ENCODE measurements around the gene LRRFIP2.

Gene LRRFIP2

GRCh38 chr3:37112987-37113386, 61.4 kb downstream of the LRRFIP2 start:
- no peak for DNase-seq

GRCh38 chr3:37111199-37111598, 63.2 kb downstream of the LRRFIP2 start:
- no peak for DNase-seq

GRCh38 chr3:37107846-37108245, 66.5 kb downstream of the LRRFIP2 start:
- DNase-seq: no peak

- DNase-seq: no peak
These were observed 71.1 kb downstream of the LRRFIP2 start for GRCh38 chr3:37103103-37103808.

- DNase-seq: no peak
These were observed 74.0 kb downstream of the LRRFIP2 start for GRCh38 chr3:37100411-37100810.

GRCh38 chr3:37099469-37099868, 74.9 kb downstream of the LRRFIP2 start:
- DNase-seq: no peak

GRCh38 chr3:37098884-37099283, 75.5 kb downstream of the LRRFIP2 start:
- no peak for DNase-seq

GRCh38 chr3:37097776-37098175, 76.6 kb downstream of the LRRFIP2 start:
- no peak for DNase-seq

GRCh38 chr3:37096975-37097374, 77.4 kb downstream of the LRRFIP2 start:
- no peak for DNase-seq

GRCh38 chr3:37096288-37096687, 78.1 kb downstream of the LRRFIP2 start:
- DNase-seq: no peak

- no peak for DNase-seq
These were observed 79.7 kb downstream of the LRRFIP2 start for GRCh38 chr3:37094636-37095035.

- no peak for DNase-seq
These were observed 80.9 kb downstream of the LRRFIP2 start for GRCh38 chr3:37093481-37093880.

GRCh38 chr3:37092484-37092883, 81.9 kb downstream of the LRRFIP2 start:
- DNase-seq: no peak

- no peak for DNase-seq
These were observed 86.5 kb downstream of the LRRFIP2 start for GRCh38 chr3:37087870-37088269.

- no peak for DNase-seq
These were observed 87.5 kb downstream of the LRRFIP2 start for GRCh38 chr3:37086918-37087317.

GRCh38 chr3:37082317-37082716, 92.1 kb downstream of the LRRFIP2 start:
- DNase-seq: no peak

- DNase-seq: no peak
These were observed 98.4 kb downstream of the LRRFIP2 start for GRCh38 chr3:37075955-37076354.

GRCh38 chr3:37074178-37074577, 100.2 kb downstream of the LRRFIP2 start:
- DNase-seq: no peak

GRCh38 chr3:37072892-37073291, 101.5 kb downstream of the LRRFIP2 start:
- no peak for DNase-seq

- no peak for DNase-seq
These were observed 102.5 kb downstream of the LRRFIP2 start for GRCh38 chr3:37071921-37072320.

- DNase-seq: no peak
These were observed 106.4 kb downstream of the LRRFIP2 start for GRCh38 chr3:37068031-37068430.

GRCh38 chr3:37067577-37067976, 106.8 kb downstream of the LRRFIP2 start:
- DNase-seq: no peak

GRCh38 chr3:37064747-37065146, 109.6 kb downstream of the LRRFIP2 start:
- no peak for DNase-seq

GRCh38 chr3:37058117-37058516, 116.3 kb downstream of the LRRFIP2 start:
- DNase-seq: no peak

- DNase-seq: no peak
These were observed 117.6 kb downstream of the LRRFIP2 start for GRCh38 chr3:37056826-37057225.
